Activated B cell treated with CpG ODN at 0.5 μM for 24 hours (primary cell): ENCODE results near the gene GPR152. TPM values are rescaled to one million over a fixed set of nuclear protein-coding genes. Genes with fewer than 3 reads are reported as not detected.
A peak's percentile ranks its signal among the peaks of the same experiment; 100 is the strongest.

Experiments used
- ATAC-seq: fragments of 200-7000 bp; cut with Tn5 transposase; one replicate; pipeline ENCODE4 v1.10.0; 2021; ENCODE audit warnings: low read depth, mild to moderate bottlenecking, moderate library complexity
- CTCF ChIA-PET: fragments of 350-600 bp; sonication (Branson Sonifier 250); formaldehyde crosslinking; loops from one replicate; lab custom pipeline; 2021; ENCODE audit warnings: antibody characterized with exemption; lab: Charles Lee
- POLR2A ChIA-PET: fragments of 350-600 bp; sonication (Branson Sonifier 250); formaldehyde crosslinking; loops from one replicate; lab custom pipeline; 2021; ENCODE audit warnings: antibody characterized with exemption; lab: Charles Lee
- DNase-seq: peaks from one replicate; pipeline ENCODE4 v3.0.0; 2022
- H3K27ac Mint-ChIP-seq: one replicate; pipeline ENCODE4 v1.8.0; 2020; ENCODE audit warnings: mixed read lengths
- H3K27me3 Mint-ChIP-seq: one replicate; pipeline ENCODE4 v1.8.0; 2021; ENCODE audit warnings: mixed read lengths
- H3K36me3 Mint-ChIP-seq: one replicate; pipeline ENCODE4 v1.8.0; 2021; ENCODE audit warnings: low read depth, mixed read lengths
- H3K4me1 Mint-ChIP-seq: one replicate; pipeline ENCODE4 v1.8.0; 2021; ENCODE audit warnings: mixed read lengths
- H3K4me3 Mint-ChIP-seq: one replicate; pipeline ENCODE4 v1.8.0; 2020; ENCODE audit warnings: mild to moderate bottlenecking, mixed read lengths
- H3K9me3 Mint-ChIP-seq: one replicate; pipeline ENCODE4 v1.8.0; 2020; ENCODE audit warnings: mixed read lengths
- intact Hi-C: fragments of 100-400 bp; cut with micrococcal nuclease; formaldehyde crosslinking; loops from one replicate; pipeline ENCODE4 v1.15.1; 2024
- total RNA-seq: library from RNA; stranded (reverse); gene quantifications from 2 replicates; pipeline ENCODE4 v1.2.3, GENCODE V29; 2022
- TF ChIP-seq, protein P1 (sequence below): fragments of 200-600 bp; IDR thresholded peaks from one replicate; pipeline ENCODE4 v1.8.0; 2022; ENCODE audit warnings: antibody characterized with exemption, mild to moderate bottlenecking

GPR152 gene
- total RNA-seq, 1 donor from 2014 or later = not detected

- Mint-ChIP-seq H3K9me3 (no peaks in the 10 kb centered on the region), H3K4me3 (peak within 1 kb of the TSS; percentile 96), H3K4me1 (peaks cover 83% of the 10 kb centered on the region), H3K27me3 (no peaks in the 10 kb centered on the region), H3K27ac (peak within 1 kb of the TSS; percentile 96), H3K36me3 (peaks cover 47% of the 10 kb centered on the region)
- TF ChIP-seq, protein P1, sequence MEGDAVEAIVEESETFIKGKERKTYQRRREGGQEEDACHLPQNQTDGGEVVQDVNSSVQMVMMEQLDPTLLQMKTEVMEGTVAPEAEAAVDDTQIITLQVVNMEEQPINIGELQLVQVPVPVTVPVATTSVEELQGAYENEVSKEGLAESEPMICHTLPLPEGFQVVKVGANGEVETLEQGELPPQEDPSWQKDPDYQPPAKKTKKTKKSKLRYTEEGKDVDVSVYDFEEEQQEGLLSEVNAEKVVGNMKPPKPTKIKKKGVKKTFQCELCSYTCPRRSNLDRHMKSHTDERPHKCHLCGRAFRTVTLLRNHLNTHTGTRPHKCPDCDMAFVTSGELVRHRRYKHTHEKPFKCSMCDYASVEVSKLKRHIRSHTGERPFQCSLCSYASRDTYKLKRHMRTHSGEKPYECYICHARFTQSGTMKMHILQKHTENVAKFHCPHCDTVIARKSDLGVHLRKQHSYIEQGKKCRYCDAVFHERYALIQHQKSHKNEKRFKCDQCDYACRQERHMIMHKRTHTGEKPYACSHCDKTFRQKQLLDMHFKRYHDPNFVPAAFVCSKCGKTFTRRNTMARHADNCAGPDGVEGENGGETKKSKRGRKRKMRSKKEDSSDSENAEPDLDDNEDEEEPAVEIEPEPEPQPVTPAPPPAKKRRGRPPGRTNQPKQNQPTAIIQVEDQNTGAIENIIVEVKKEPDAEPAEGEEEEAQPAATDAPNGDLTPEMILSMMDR = no peak
- POLR2A ChIA-PET = interaction anchor here (0.5 to 26.0 kb wide), 29 partner anchors 10 to 1476 kb away, joined by 3 to 1417 read pairs (median 9); partner anchors contain the start of genes AIP, ANKRD13D, CABP4 and CARNS1
- intact Hi-C loops = loop anchor here (1.0 to 2.0 kb wide), 5 partner anchors 9 to 36 kb away; partner anchors contain the start of genes PPP1CA and TMEM134
- ATAC-seq = peak; percentile 49
- CTCF ChIA-PET = interaction anchor here (0.7 to 4.9 kb wide), 16 partner anchors 17 to 91 kb away, joined by 3 to 25 read pairs (median 4); partner anchors contain the start of genes AIP, PITPNM1, PPP1CA and RAD9A
- peak; percentile 77 for DNase-seq
Observed at GRCh38 chr11:67437082-67437808, 15.3 kb downstream of the GPR152 start, which contains the start of gene PTPRCAP. Gene PTPRCAP, minus strand, starts transcription at chr11:67437682. Its CDS starts 63 bp downstream, at chr11:67437619.

- Mint-ChIP-seq H3K9me3 (no peaks in the 10 kb centered on the region), H3K27ac (peak overlapping the region; percentile 96), H3K36me3 (peaks cover 54% of the 10 kb centered on the region), H3K4me1 (peaks cover 83% of the 10 kb centered on the region), H3K27me3 (no peaks in the 10 kb centered on the region), H3K4me3 (peak overlapping the region; percentile 96)
- intact Hi-C loops = loop anchor here (1.0 to 2.0 kb wide), 8 partner anchors 8 to 70 kb away; partner anchors contain the start of genes AIP, PPP1CA, RPS6KB2 and TMEM134
- TF ChIP-seq, protein P1 = no peak
- peak; percentile 65 for DNase-seq
- peak; percentile 43 for ATAC-seq
- ChIA-PET CTCF (interaction anchor here (0.5 to 4.9 kb wide), 13 partner anchors 13 to 69 kb away, joined by 3 to 25 read pairs (median 4); partner anchors contain the start of genes AIP, PITPNM1, PPP1CA and RAD9A), POLR2A (interaction anchor here (0.6 to 26.0 kb wide), 27 partner anchors 9 to 1475 kb away, joined by 3 to 1417 read pairs (median 9); partner anchors contain the start of genes AIP, CABP4, CARNS1 and CDK2AP2)
Observed at GRCh38 chr11:67436459-67437081, 16.0 kb downstream of the GPR152 start.

GRCh38 chr11:67435727-67436458 lies 16.6 kb downstream of the GPR152 start:
- TF ChIP-seq, protein P1 = no peak
- Mint-ChIP-seq H3K27ac (peak overlapping the region; percentile 96), H3K4me3 (peak overlapping the region; percentile 96), H3K27me3 (no peaks in the 10 kb centered on the region), H3K9me3 (no peaks in the 10 kb centered on the region), H3K4me1 (peaks cover 77% of the 10 kb centered on the region), H3K36me3 (peaks cover 58% of the 10 kb centered on the region)
- POLR2A ChIA-PET = interaction anchor here (0.7 to 26.0 kb wide), 20 partner anchors 8 to 594 kb away, joined by 3 to 1417 read pairs (median 10); partner anchors contain the start of genes AIP, CABP4, CARNS1 and CDK2AP2
- intact Hi-C loops = loop anchor here (1.0 to 2.0 kb wide), 4 partner anchors 8 to 70 kb away; partner anchors contain the start of genes AIP and RPS6KB2
- DNase-seq (no peak), ATAC-seq (peak; percentile 7)
- CTCF ChIA-PET = interaction anchor here (0.5 to 4.9 kb wide), 10 partner anchors 13 to 70 kb away, joined by 3 to 25 read pairs (median 4); partner anchors contain the start of genes PITPNM1, PPP1CA, RAD9A and TBC1D10C

GRCh38 chr11:67435031-67435726 lies 17.4 kb downstream of the GPR152 start:
- H3K9me3 Mint-ChIP-seq = no peaks in the 10 kb centered on the region
- intact Hi-C loops = no loop called here
- H3K27me3 Mint-ChIP-seq = no peaks in the 10 kb centered on the region
- peak overlapping the region; percentile 96 for H3K27ac Mint-ChIP-seq
- TF ChIP-seq, protein P1 = no peak
- DNase-seq (no peak), ATAC-seq (no peak)
- ChIA-PET POLR2A (interaction anchor here (2.1 to 26.0 kb wide), 10 partner anchors 12 to 81 kb away, joined by 6 to 1417 read pairs (median 104); partner anchors contain the start of genes AIP, CABP4, CARNS1 and CORO1B), CTCF (interaction anchor here (4.9 kb wide), 1 partner anchor 34 kb away, joined by 25 read pairs; the partner anchor contains the start of gene PPP1CA)
- H3K36me3 Mint-ChIP-seq = peaks cover 63% of the 10 kb centered on the region
- H3K4me3 Mint-ChIP-seq = peak overlapping the region; percentile 96
- peaks cover 70% of the 10 kb centered on the region for H3K4me1 Mint-ChIP-seq
